Adipose tissue (tissue), 3 donors: ENCODE data around the gene SLC35D1. TPM values are rescaled to one million over a fixed set of nuclear protein-coding genes. Genes with fewer than 3 reads are reported as not detected.

Source experiments
- polyA plus RNA-seq, 3 donors: library from polyadenylated mRNA; stranded (reverse); fragments of 200-250 nt; gene quantifications; one replicate each; pipeline ENCODE4 v1.2.3, GENCODE V29; 2013
- donor health status: healthy with polysubstance abuse.
- donor health status: Bipolar disorder and iron deficiency.
- donor health status: healthy.

SLC35D1 gene
- polyA plus RNA-seq, 3 donors, result 2.4 to 3.5 (median 2.7) TPM

Other genes starting within 250 kb of the SLC35D1 start
- 1 to 10 TPM in 1 of 3 donors, under 1 TPM in 2; 0.83 to 1.1 (median 0.90) TPM for gene DNAI4, start 129.3 kb downstream of the SLC35D1 start, polyA plus RNA-seq
- gene MIER1, start 129.2 kb downstream of the SLC35D1 start, polyA plus RNA-seq, result 10 to 100 TPM in 1 of 3 donors, 1 to 10 TPM in 2; 4.0 to 23.5 (median 9.9) TPM
- not detected for gene C1orf141, start 80.8 kb upstream of the SLC35D1 start, polyA plus RNA-seq
- not detected for gene IL23R, start 112.3 kb upstream of the SLC35D1 start, polyA plus RNA-seq